ENCODE data around the gene ACSL6.

DNA sequence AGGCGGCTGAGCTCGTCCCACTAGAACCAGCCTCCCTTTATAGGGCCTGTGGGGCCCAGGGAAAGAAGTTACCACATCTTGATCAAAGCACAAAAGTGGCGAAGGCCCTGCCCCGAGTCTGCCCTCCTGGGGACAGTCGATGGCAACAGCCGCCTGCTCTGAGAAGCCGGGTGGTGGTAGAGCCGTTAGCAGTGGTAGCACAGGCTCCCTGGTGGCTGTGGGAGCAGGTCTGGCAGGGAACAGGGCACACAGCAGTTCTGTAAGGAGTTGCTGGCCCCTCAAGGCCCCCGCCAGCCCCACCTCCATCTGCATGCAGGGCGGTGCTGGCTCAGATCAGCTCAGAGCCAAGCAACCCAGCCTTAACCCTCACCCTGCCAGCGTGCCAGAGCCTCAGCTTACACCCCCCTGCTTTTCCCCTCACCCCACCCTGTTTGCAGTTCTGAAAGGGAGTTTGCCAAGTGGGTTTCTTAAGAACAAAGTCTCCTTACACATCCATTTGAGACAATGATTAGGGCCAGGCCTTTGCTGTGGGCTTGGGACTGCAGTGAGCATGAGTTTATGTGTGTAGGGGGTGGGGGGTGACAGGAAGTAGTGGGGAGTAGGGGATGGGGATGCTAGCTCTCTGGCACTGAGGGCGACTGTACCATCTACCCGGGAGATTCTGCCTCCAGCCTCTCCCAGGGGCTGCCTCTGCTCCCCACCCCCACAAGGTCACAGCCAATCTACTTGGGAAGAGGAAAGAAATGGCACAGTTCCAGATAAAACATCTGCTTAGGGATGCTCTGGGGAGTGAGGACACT lies 11.8 kb downstream of the ACSL6 start:
- TF ChIP-seq, protein P1, sequence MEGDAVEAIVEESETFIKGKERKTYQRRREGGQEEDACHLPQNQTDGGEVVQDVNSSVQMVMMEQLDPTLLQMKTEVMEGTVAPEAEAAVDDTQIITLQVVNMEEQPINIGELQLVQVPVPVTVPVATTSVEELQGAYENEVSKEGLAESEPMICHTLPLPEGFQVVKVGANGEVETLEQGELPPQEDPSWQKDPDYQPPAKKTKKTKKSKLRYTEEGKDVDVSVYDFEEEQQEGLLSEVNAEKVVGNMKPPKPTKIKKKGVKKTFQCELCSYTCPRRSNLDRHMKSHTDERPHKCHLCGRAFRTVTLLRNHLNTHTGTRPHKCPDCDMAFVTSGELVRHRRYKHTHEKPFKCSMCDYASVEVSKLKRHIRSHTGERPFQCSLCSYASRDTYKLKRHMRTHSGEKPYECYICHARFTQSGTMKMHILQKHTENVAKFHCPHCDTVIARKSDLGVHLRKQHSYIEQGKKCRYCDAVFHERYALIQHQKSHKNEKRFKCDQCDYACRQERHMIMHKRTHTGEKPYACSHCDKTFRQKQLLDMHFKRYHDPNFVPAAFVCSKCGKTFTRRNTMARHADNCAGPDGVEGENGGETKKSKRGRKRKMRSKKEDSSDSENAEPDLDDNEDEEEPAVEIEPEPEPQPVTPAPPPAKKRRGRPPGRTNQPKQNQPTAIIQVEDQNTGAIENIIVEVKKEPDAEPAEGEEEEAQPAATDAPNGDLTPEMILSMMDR (IDR thresholded peaks at IDR 0.05): no peak
- no peak for TF ChIP-seq EZH2 (IDR thresholded peaks at IDR 0.05)

Measured in neural progenitor cell (in vitro differentiated cells).